ENCODE results near the gene CIC. TPM values are rescaled to one million over a fixed set of nuclear protein-coding genes. Genes with fewer than 3 reads are reported as not detected.

CIC gene
- total and polyA plus RNA-seq, 2 of the 13 experiments (the other 11 are each of a cell fraction or from before 2014, with no cell fraction given): 5.9 to 8.0 TPM

DNA sequence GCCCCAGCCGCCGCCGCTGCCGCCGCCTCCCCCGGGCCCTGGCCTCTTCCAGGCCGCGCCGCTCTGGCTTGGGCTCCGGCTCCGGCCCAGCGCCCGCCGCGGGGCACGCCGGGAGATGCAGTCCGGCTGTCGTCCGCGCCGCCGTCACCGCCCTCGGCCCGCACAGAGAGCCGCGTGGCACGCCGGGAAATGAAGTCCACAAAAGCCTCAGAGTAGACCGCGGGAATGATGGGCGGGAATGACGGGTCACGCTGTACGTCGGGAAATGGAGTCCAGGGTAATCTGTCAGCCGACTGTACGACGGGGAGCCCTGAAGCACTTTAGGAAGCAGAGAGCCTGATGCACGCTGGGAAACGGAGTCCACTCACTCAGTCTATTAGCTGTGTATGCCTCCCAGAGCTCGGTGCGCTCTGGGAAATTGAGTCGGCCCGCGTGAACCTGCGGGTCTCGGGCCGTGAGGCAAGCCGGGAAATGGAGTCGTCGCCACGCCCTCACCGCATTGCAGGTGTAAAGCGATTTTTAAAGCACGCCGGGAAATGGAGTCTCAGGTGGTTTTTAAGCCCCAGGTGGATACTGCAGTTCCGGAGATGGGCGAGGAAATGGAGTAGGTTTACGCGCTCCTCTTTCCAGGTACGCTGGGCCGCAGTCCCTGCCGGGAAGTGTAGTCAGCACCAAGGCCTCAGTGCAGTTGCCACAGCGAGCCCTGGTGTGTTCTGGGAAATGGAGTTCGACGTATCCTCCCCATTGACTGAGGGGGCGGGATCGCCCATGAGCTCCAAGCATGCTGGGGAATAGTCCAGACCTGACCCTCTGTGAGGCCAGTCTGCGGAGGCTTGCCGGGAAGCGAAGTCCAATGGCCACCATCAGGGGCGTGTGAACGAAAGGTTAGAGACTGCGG, 26.3 kb upstream of the CIC start, which contains the start of gene GSK3A (continued):
- TF ChIP-seq SOX6 (IDR thresholded peaks at IDR 0.05) (no peak), SOX6 (CRISPR knock-in tag; IDR thresholded peaks at IDR 0.05) (peak; percentile 51; the same call in 1 of the 2 replicates), TEAD3 (CRISPR knock-in tag; optimal IDR thresholded peaks at IDR 0.05; ENCODE audit: borderline replicate concordance) (peak; percentile 63), ZSCAN31 (CRISPR knock-in tag; IDR thresholded peaks at IDR 0.05; ENCODE audit: low read depth) (peak; percentile 6), YEATS2 (CRISPR knock-in tag; IDR thresholded peaks at IDR 0.05; ENCODE audit: borderline replicate concordance) (peak; percentile 55; the same call in 1 of the 2 replicates), SAP130 (CRISPR knock-in tag; IDR thresholded peaks at IDR 0.05; ENCODE audit: low read depth) (peak; percentile 94), ZNF614 (CRISPR knock-in tag; IDR thresholded peaks at IDR 0.05; ENCODE audit: borderline replicate concordance) (no peak), ZFP82 (CRISPR knock-in tag; IDR thresholded peaks at IDR 0.05; ENCODE audit: borderline replicate concordance) (peak; percentile 43; the same call in 1 of the 2 replicates), ZNF788 (CRISPR knock-in tag; IDR thresholded peaks at IDR 0.05; ENCODE audit: borderline replicate concordance) (no peak), POLR2AphosphoS2 (IDR thresholded peaks at IDR 0.05; ENCODE audit: low read depth, low read length) (peak; percentile 77; the same call in 1 of the 2 replicates), ISL2 (CRISPR knock-in tag; IDR thresholded peaks at IDR 0.05) (peak; percentile 54; the same call in 1 of the 2 replicates), POLR2A (IDR thresholded peaks at IDR 0.05; ENCODE audit: insufficient read depth in 1 of 2, low read depth in 2 of 2, low read length in 2 of 2) (peak; percentile 98), MEIS2 (CRISPR knock-in tag; IDR thresholded peaks at IDR 0.05) (peak; percentile 78; the same call in 1 of the 2 replicates), REST (IDR thresholded peaks at IDR 0.05; ENCODE audit: borderline replicate concordance in 1 of 2, low read depth in 1 of 2, low read length in 2 of 2) (peak in 1 of 2 experiments; percentile 70; a peak in 2 of 4 replicates), POGK (CRISPR knock-in tag; conservative IDR thresholded peaks at IDR 0.05) (peak; percentile 82), MED13 (CRISPR knock-in tag; IDR thresholded peaks at IDR 0.05) (peak; percentile 47; the same call in 1 of the 2 replicates), ZNF589 (CRISPR knock-in tag; conservative IDR thresholded peaks at IDR 0.05) (no peak), MED1 (CRISPR knock-in tag; IDR thresholded peaks at IDR 0.05) (peak; percentile 67; the same call in 1 of the 2 replicates), SKI (IDR thresholded peaks at IDR 0.05; ENCODE audit: partially characterized antibody) (peak; percentile 68), ZNF44 (CRISPR knock-in tag; IDR thresholded peaks at IDR 0.05) (no peak)
- TF ChIP-seq, protein P1, sequence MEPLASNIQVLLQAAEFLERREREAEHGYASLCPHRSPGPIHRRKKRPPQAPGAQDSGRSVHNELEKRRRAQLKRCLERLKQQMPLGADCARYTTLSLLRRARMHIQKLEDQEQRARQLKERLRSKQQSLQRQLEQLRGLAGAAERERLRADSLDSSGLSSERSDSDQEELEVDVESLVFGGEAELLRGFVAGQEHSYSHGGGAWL (CRISPR knock-in tag; IDR thresholded peaks at IDR 0.05): peak; percentile 53; the same call in 1 of the 2 replicates
- TF ChIP-seq, protein P2, sequence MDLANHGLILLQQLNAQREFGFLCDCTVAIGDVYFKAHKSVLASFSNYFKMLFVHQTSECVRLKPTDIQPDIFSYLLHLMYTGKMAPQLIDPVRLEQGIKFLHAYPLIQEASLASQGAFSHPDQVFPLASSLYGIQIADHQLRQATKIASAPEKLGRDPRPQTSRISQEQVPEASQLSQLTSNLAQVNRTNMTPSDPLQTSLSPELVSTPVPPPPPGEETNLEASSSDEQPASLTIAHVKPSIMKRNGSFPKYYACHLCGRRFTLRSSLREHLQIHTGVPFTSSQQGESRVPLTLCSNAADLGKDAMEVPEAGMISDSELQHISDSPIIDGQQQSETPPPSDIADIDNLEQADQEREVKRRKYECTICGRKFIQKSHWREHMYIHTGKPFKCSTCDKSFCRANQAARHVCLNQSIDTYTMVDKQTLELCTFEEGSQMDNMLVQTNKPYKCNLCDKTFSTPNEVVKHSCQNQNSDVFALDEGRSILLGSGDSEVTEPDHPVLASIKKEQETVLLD (CRISPR knock-in tag; IDR thresholded peaks at IDR 0.05; ENCODE audit: low read depth): peak; percentile 26; the same call in 1 of the 2 replicates
